HFF-Myc (cell line): ENCODE results near the gene FETUB.

Experiments
- DNase-seq: peaks from one replicate; pipeline ENCODE4 v3.0.0-alpha.2; 2011; ENCODE audit warnings: low read depth; ENCODE audit errors: extremely low read depth
- H3K4me3 ChIP-seq: replicated peaks from 2 replicates; pipeline ENCODE4 v1.5.1; 2011; ENCODE audit warnings: low read depth, mild to moderate bottlenecking, control low read depth, low read length
- CTCF ChIP-seq: IDR thresholded peaks from 2 replicates; pipeline ENCODE4 v1.5.1; 2012; ENCODE audit warnings: mild to moderate bottlenecking, low read depth, low read length, control low read depth; ENCODE audit errors: missing control alignments

Gene FETUB

GRCh38 chr3:186644683-186645082, 4.5 kb downstream of the FETUB start:
- H3K4me3 ChIP-seq = no peak overlapping the region
- TF ChIP-seq CTCF = no peak
- DNase-seq = no peak

- no peak overlapping the region for H3K4me3 ChIP-seq
- no peak for DNase-seq
- no peak for TF ChIP-seq CTCF
Measured at GRCh38 chr3:186646106-186646505, 5.9 kb downstream of the FETUB start.

GRCh38 chr3:186646841-186647240, 6.6 kb downstream of the FETUB start:
- TF ChIP-seq CTCF = no peak
- no peak for DNase-seq
- H3K4me3 ChIP-seq = no peak overlapping the region

GRCh38 chr3:186648851-186649250, 8.7 kb downstream of the FETUB start:
- H3K4me3 ChIP-seq = no peak overlapping the region
- TF ChIP-seq CTCF = no peak
- DNase-seq = no peak

GRCh38 chr3:186651678-186652215, 11.5 kb downstream of the FETUB start:
- DNase-seq = no peak
- H3K4me3 ChIP-seq = no peak overlapping the region
- TF ChIP-seq CTCF = no peak

GRCh38 chr3:186653080-186653707, 13.0 kb downstream of the FETUB start:
- no peak for TF ChIP-seq CTCF
- H3K4me3 ChIP-seq = no peak overlapping the region
- no peak for DNase-seq

GRCh38 chr3:186653984-186654383, 13.8 kb downstream of the FETUB start:
- TF ChIP-seq CTCF = peak; percentile 10
- H3K4me3 ChIP-seq = no peak overlapping the region
- no peak for DNase-seq
